Spleen (tissue), 11 donors: ENCODE measurements around the gene ZFX. TPM values are rescaled to one million over a fixed set of nuclear protein-coding genes. Genes with fewer than 3 reads are reported as not detected.
A peak's percentile ranks its signal among the peaks of the same experiment; 100 is the strongest.

Experiments
- DNase-seq: peaks from one replicate; pipeline ENCODE4 v3.0.0-alpha.2; 2020
- H3K27ac ChIP-seq, 8 donors: fragments of 200-600 bp; sonication (generic) in 7 of 8; 1 replicate in 4 of 8; 2 replicates in 4 of 8; pipeline versions ENCODE4 v1.5.0 to v1.8.0; 2016 to 2021; ENCODE audit warnings: inconsistent platforms in 4 of 8, mild to moderate bottlenecking in 4 of 8, moderate library complexity in 1 of 8
- H3K27me3 ChIP-seq, 7 donors: fragments of 200-600 bp; sonication (generic) in 6 of 7; replicated peaks in 1 of 7; 1 replicate in 4 of 7; 2 replicates in 3 of 7; pipeline versions ENCODE4 v1.5.0 to v1.8.0; 2016 to 2021; ENCODE audit warnings: inconsistent platforms in 3 of 7, mild to moderate bottlenecking in 1 of 7
- H3K36me3 ChIP-seq, 6 donors: fragments of 200-600 bp; sonication (generic) in 5 of 6; 1 replicate in 4 of 6; 2 replicates in 2 of 6; pipeline versions ENCODE4 v1.5.0 to v1.8.0; 2016 to 2021; ENCODE audit warnings: inconsistent platforms in 2 of 6
- H3K4me1 ChIP-seq, 6 donors: fragments of 200-600 bp; sonication (generic) in 5 of 6; 1 replicate in 3 of 6; 2 replicates in 3 of 6; pipeline versions ENCODE4 v1.5.0 to v1.8.0; 2016 to 2021; ENCODE audit warnings: inconsistent platforms in 3 of 6
- H3K4me3 ChIP-seq, 8 donors: fragments of 200-600 bp; sonication (generic) in 7 of 8; 1 replicate in 4 of 8; 2 replicates in 4 of 8; pipeline versions ENCODE4 v1.5.0 to v1.8.0; 2016 to 2021; ENCODE audit warnings: inconsistent platforms in 4 of 8, mild to moderate bottlenecking in 4 of 8, moderate library complexity in 2 of 8
- H3K9me3 ChIP-seq, 8 donors: fragments of 200-600 bp; sonication (generic) in 7 of 8; 1 replicate in 4 of 8; 2 replicates in 4 of 8; pipeline versions ENCODE4 v1.5.0 to v1.8.0; 2016 to 2021; ENCODE audit warnings: inconsistent platforms in 4 of 8
- POLR2A ChIP-seq, 3 donors: fragments of 450-650 bp; IDR thresholded peaks; one replicate each; pipeline ENCODE4 v1.5.1; 2017; ENCODE audit warnings: antibody characterized with exemption in 3 of 3, mild to moderate bottlenecking in 1 of 3
- POLR2AphosphoS5 ChIP-seq, 3 donors: sonication (generic); formaldehyde crosslinking; IDR thresholded peaks; one replicate each; pipeline ENCODE4 v1.5.1; 2017; ENCODE audit warnings: antibody characterized with exemption in 3 of 3
- WGBS, 5 donors: extraction: QIAGEN DNeasy Blood & Tissue Kit in 3 of 5; methylation state at CpG; one replicate each; pipeline versions ENCODE4 v1.1.5 to v1.1.7; 2013 to 2018; 5-methylcytosine and 5-hydroxymethylcytosine counted together
- intact Hi-C: fragments of 100-400 bp; cut with DNase I; formaldehyde crosslinking; loops from one replicate; pipeline ENCODE4 v1.15.0; 2023; ENCODE audit warnings: low total_unique reads
- polyA plus RNA-seq, 3 donors: library from polyadenylated mRNA; stranded (reverse); fragments of 200-250 nt; gene quantifications; one replicate each; pipeline ENCODE4 v1.2.1, GENCODE V29; 2013
- total RNA-seq, 7 donors: library from RNA; depleted of rRNA in 3 of 7; stranded (reverse); fragments of >200 nt in 3 of 7; fragmentation: NEBNext Ultra II Directional in 4 of 7; extraction: Animal tissue kit (Norgen Biotek cat#: 25700) in 4 of 7; gene quantifications; one replicate each; pipeline versions ENCODE4 v1.1.0 to v1.2.1, GENCODE V29; 2016 to 2021
- TF ChIP-seq, protein P1 (sequence below), 11 experiments: fragments of 200-600 bp in 7 of 11; fragments of 450-650 bp in 4 of 11; sonication (generic) in 4 of 11; IDR thresholded peaks in 8 of 11; conservative IDR thresholded peaks in 3 of 11; 1 replicate in 7 of 11; 2 replicates in 4 of 11; pipeline versions ENCODE4 v1.4.0 to v1.8.0; 2016 to 2021; ENCODE audit warnings: antibody characterized with exemption in 11 of 11, inconsistent platforms in 4 of 11, mild to moderate bottlenecking in 1 of 11
- donor health status: healthy with polysubstance abuse.
- donor health status: DM: no; HTN: no; CAD: no; lungs with moderate emphysema.
- donor health status: DM: no; HTN: no; CAD: no.
- donor health status: Bipolar disorder and iron deficiency.
- donor health status: healthy.
- donor health status: DM: no; HTN: no; CAD: no.
- donor health status: DM: yes; HTN: yes; CAD: no.

Gene ZFX
- total and polyA plus RNA-seq, 10 donors, result 5.0 to 105 (median 72.2) TPM

DNA sequence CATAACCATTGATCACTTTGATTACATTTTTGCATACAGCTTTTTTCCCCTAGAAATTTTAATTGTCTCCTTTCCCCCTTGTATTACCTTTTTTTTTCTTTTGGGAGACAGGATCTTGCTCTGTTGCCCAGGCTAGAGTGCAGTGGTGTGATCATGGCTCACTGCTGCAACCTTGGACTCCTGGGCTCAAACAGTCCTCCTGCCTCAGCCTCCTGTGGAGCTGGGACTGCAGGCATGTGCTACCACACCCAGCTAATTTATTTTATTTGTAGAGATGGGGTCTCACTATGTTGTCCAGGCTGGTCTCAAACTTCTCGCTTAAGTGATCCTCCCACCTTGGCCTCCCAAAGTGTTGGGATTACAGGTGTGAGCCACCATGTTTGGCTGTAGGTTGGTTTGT, 47.0 kb downstream of the ZFX start:
- peaks cover 0 to 25% (median 2%) of the 10 kb centered on the region in 6 donors for H3K36me3 ChIP-seq
- intact Hi-C loops, result no loop called here
- no peaks in the 10 kb centered on the region for H3K9me3 ChIP-seq
- H3K27me3 ChIP-seq, result no peaks in the 10 kb centered on the region
- no peak overlapping the region for H3K27ac ChIP-seq
- TF ChIP-seq POLR2AphosphoS5 (IDR thresholded peaks at IDR 0.05), result no peak
- no peak for TF ChIP-seq POLR2A (IDR thresholded peaks at IDR 0.05)
- TF ChIP-seq, protein P1, sequence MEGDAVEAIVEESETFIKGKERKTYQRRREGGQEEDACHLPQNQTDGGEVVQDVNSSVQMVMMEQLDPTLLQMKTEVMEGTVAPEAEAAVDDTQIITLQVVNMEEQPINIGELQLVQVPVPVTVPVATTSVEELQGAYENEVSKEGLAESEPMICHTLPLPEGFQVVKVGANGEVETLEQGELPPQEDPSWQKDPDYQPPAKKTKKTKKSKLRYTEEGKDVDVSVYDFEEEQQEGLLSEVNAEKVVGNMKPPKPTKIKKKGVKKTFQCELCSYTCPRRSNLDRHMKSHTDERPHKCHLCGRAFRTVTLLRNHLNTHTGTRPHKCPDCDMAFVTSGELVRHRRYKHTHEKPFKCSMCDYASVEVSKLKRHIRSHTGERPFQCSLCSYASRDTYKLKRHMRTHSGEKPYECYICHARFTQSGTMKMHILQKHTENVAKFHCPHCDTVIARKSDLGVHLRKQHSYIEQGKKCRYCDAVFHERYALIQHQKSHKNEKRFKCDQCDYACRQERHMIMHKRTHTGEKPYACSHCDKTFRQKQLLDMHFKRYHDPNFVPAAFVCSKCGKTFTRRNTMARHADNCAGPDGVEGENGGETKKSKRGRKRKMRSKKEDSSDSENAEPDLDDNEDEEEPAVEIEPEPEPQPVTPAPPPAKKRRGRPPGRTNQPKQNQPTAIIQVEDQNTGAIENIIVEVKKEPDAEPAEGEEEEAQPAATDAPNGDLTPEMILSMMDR (IDR thresholded peaks at IDR 0.05 in 8 of 11, conservative IDR thresholded peaks at IDR 0.05 in 3 of 11), result no peak
- WGBS, 5 donors, result 95 to 100% (median 100%) methylated on average over 1 of the region's 1 CpG
- H3K4me1 ChIP-seq, result peaks cover 0 to 19% (median under 1%) of the 10 kb centered on the region in 6 donors
- no peak for DNase-seq
- H3K4me3 ChIP-seq, result no peak overlapping the region

GRCh38 chrX:24198101-24198500, 48.6 kb downstream of the ZFX start:
- 86 to 94% (median 92%) methylated on average over 4 of the region's 4 CpGs for WGBS, 5 donors
- Histone ChIP-seq H3K9me3 (no peaks in the 10 kb centered on the region), H3K27me3 (no peaks in the 10 kb centered on the region), H3K36me3 (peaks cover 0 to 40% (median 2%) of the 10 kb centered on the region in 6 donors), H3K4me3 (no peak overlapping the region), H3K27ac (no peak overlapping the region), H3K4me1 (peaks cover 0 to 31% (median 10%) of the 10 kb centered on the region in 6 donors)
- intact Hi-C loops, result no loop called here
- DNase-seq, result no peak
- TF ChIP-seq, protein P1 (IDR thresholded peaks at IDR 0.05 in 8 of 11, conservative IDR thresholded peaks at IDR 0.05 in 3 of 11), result no peak
- no peak for TF ChIP-seq POLR2AphosphoS5 (IDR thresholded peaks at IDR 0.05)
- no peak for TF ChIP-seq POLR2A (IDR thresholded peaks at IDR 0.05)

- WGBS, 5 donors, result 84 to 92% (median 89%) methylated on average over 2 of the region's 2 CpGs
- H3K27me3 ChIP-seq, result no peaks in the 10 kb centered on the region
- no peak overlapping the region for H3K4me3 ChIP-seq
- intact Hi-C loops, result no loop called here
- no peak for TF ChIP-seq POLR2A (IDR thresholded peaks at IDR 0.05)
- TF ChIP-seq, protein P1 (IDR thresholded peaks at IDR 0.05 in 8 of 11, conservative IDR thresholded peaks at IDR 0.05 in 3 of 11), result no peak
- TF ChIP-seq POLR2AphosphoS5 (IDR thresholded peaks at IDR 0.05), result no peak
- peaks cover 0 to 37% (median 2%) of the 10 kb centered on the region in 6 donors for H3K36me3 ChIP-seq
- no peaks in the 10 kb centered on the region for H3K9me3 ChIP-seq
- H3K4me1 ChIP-seq, result peaks cover 0 to 47% (median 16%) of the 10 kb centered on the region in 6 donors
- no peak for DNase-seq
- H3K27ac ChIP-seq, result peak overlapping the region in 1 of 8 donors; percentile 19
These were observed 50.6 kb downstream of the ZFX start for GRCh38 chrX:24200133-24200532.

GRCh38 chrX:24201216-24201615, 51.7 kb downstream of the ZFX start:
- Histone ChIP-seq H3K4me1 (peaks cover 0 to 53% (median 16%) of the 10 kb centered on the region in 6 donors), H3K27ac (no peak overlapping the region), H3K4me3 (no peak overlapping the region), H3K9me3 (no peaks in the 10 kb centered on the region), H3K27me3 (no peaks in the 10 kb centered on the region), H3K36me3 (peaks cover 0 to 31% (median 0%) of the 10 kb centered on the region in 6 donors)
- intact Hi-C loops, result no loop called here
- 88 to 100% (median 90%) methylated on average over 1 of the region's 1 CpG for WGBS, 5 donors
- no peak for DNase-seq
- TF ChIP-seq POLR2A (IDR thresholded peaks at IDR 0.05) (no peak), POLR2AphosphoS5 (IDR thresholded peaks at IDR 0.05) (no peak)
- TF ChIP-seq, protein P1 (IDR thresholded peaks at IDR 0.05 in 8 of 11, conservative IDR thresholded peaks at IDR 0.05 in 3 of 11), result no peak
